Activated naive CD8-positive, alpha-beta T cell treated with anti-CD3 and anti-CD28 coated beads, Interleukin-2, amount 10 ng/mL, durations not matched to agents 7 days and 5 days (primary cell): ENCODE data around the gene KRT73. TPM values are rescaled to one million over a fixed set of nuclear protein-coding genes. Genes with fewer than 3 reads are reported as not detected.

Source experiments
- ATAC-seq: fragments of 150-1000 bp; cut with Tn5 transposase; one replicate; pipeline ENCODE4 v1.10.0; 2021; ENCODE audit warnings: low read depth, moderate library complexity
- POLR2A ChIA-PET: fragments of 350-600 bp; sonication (Branson Sonifier 250); formaldehyde crosslinking; loops from one replicate; lab custom pipeline; 2021; ENCODE audit warnings: antibody characterized with exemption; lab: Charles Lee
- DNase-seq: peaks from one replicate; pipeline ENCODE4 v3.0.0; 2021
- H3K27ac Mint-ChIP-seq: one replicate; pipeline ENCODE4 v1.8.0; 2022; ENCODE audit warnings: mild to moderate bottlenecking, mixed read lengths
- H3K27me3 Mint-ChIP-seq: one replicate; pipeline ENCODE4 v1.8.0; 2022; ENCODE audit warnings: mild to moderate bottlenecking, moderate library complexity, mixed read lengths
- H3K36me3 Mint-ChIP-seq: one replicate; pipeline ENCODE4 v1.8.0; 2021; ENCODE audit warnings: mild to moderate bottlenecking, mixed read lengths
- H3K4me1 Mint-ChIP-seq: one replicate; pipeline ENCODE4 v1.8.0; 2021; ENCODE audit warnings: mixed read lengths
- H3K4me3 Mint-ChIP-seq: one replicate; pipeline ENCODE4 v1.8.0; 2022; ENCODE audit warnings: mild to moderate bottlenecking, moderate library complexity, mixed read lengths
- H3K9me3 Mint-ChIP-seq: one replicate; pipeline ENCODE4 v1.8.0; 2021; ENCODE audit warnings: mixed read lengths
- total RNA-seq, 2 experiments: library from RNA; stranded (reverse); gene quantifications; one replicate each; pipeline ENCODE4 v1.2.3, GENCODE V29; 2021

Gene KRT73
- under 1 TPM; 0.42 to 0.60 TPM for total RNA-seq

DNA sequence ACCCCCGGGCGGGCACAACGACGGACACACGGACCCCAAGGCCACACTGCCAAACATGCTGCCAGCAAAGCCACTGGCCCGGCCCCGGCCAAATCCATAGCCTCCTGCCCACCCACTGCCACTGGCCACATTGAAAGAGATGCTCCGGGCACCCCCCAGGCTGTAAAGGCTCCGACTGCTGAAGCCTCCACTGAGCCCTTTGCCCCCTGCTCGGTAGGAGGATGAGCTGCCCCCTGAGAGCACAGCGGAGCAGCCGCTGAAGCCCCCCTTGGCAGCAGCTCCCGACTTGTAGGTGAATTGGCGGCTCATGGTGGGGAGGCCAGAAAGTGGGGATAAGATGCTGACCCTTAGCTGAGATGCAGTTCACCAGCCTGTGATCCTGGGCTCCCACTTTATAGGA lies at the start of gene KRT73:
TSS of gene KRT73 (minus strand) at position 344 of the 400 bp plus-strand sequence. CDS start at position 309, 35 bp downstream.
- ATAC-seq (no peak), DNase-seq (peak; percentile 17)
- Mint-ChIP-seq H3K9me3 (no peaks in the 10 kb centered on the region), H3K27ac (no peak within 1 kb of the TSS), H3K4me1 (peaks cover 21% of the 10 kb centered on the region), H3K36me3 (no peaks in the 10 kb centered on the region), H3K27me3 (peaks cover 3% of the 10 kb centered on the region), H3K4me3 (no peak within 1 kb of the TSS)
- POLR2A ChIA-PET: no interaction called here

DNA sequence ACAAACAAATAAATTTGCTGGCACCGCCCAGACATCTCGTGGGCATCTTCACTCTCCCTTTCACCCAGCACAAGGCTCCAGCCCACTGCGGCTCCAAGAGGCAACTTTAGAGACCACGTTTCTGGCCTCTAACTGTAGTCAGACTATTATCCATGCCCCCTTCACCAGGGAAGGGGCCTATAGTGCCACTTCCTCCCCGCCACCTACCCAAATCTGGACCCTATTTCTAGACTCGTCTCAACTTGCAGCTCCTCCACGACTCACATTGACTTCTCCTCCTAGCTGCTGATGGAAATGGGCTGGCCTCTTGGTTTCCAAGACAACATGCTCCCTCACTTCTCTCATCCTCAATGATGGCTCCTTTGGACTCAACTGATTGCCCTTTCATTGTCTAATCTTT lies 49.6 kb upstream of the KRT73 start:
- Mint-ChIP-seq H3K27me3 (peaks cover 8% of the 10 kb centered on the region), H3K36me3 (no peaks in the 10 kb centered on the region), H3K9me3 (no peaks in the 10 kb centered on the region), H3K27ac (no peak overlapping the region), H3K4me3 (no peak overlapping the region), H3K4me1 (no peaks in the 10 kb centered on the region)
- ATAC-seq (no peak), DNase-seq (no peak)
- POLR2A ChIA-PET: no interaction called here

DNA sequence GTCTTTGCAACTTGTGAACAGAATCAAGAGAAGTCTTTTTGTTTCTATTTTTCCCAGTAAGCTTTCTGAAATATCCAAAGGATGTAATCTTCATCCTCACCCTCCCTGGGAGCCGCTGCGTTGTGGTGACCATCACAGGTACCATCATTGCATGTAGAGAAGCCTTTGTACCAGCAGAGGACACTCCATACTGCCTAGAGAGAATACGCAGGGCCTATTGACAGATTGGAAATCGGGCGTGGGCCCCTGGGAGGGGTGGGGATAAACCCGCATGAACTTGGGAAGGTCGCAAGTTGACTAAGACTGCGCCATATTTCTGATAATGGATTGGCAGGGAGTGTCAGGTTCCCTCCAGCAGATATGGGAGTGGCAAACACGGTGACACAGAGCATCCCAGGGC lies 49.1 kb upstream of the KRT73 start:
- Mint-ChIP-seq H3K36me3 (no peaks in the 10 kb centered on the region), H3K27ac (no peak overlapping the region), H3K4me1 (peaks cover under 1% of the 10 kb centered on the region), H3K9me3 (no peaks in the 10 kb centered on the region), H3K27me3 (peaks cover 8% of the 10 kb centered on the region), H3K4me3 (no peak overlapping the region)
- ATAC-seq: no peak
- POLR2A ChIA-PET: no interaction called here
- no peak for DNase-seq

DNA sequence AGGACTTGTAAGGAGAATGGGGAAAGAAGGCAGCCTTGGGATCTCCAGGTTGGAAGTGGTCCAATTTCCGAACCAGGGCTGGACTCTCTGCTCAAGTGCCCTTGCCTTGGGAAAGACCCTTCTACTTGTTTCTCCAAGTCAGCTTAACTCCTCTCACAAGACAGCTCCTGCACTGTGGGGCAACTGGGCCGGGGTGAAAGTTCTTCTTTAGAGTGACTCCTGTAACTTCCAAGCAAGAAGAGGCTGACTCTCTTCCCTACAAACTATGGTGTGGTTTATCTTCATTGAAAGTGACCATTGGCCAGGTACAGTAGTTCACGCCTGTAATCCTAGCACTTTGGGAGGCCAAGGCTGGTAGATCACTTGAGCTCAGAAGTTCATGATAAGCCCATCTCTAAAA lies 48.1 kb upstream of the KRT73 start:
- ATAC-seq (no peak), DNase-seq (no peak)
- POLR2A ChIA-PET: no interaction called here
- H3K4me3 Mint-ChIP-seq: no peak overlapping the region
- no peaks in the 10 kb centered on the region for H3K36me3 Mint-ChIP-seq
- H3K27me3 Mint-ChIP-seq: peaks cover 8% of the 10 kb centered on the region
- H3K9me3 Mint-ChIP-seq: no peaks in the 10 kb centered on the region
- peaks cover 8% of the 10 kb centered on the region for H3K4me1 Mint-ChIP-seq
- H3K27ac Mint-ChIP-seq: no peak overlapping the region

DNA sequence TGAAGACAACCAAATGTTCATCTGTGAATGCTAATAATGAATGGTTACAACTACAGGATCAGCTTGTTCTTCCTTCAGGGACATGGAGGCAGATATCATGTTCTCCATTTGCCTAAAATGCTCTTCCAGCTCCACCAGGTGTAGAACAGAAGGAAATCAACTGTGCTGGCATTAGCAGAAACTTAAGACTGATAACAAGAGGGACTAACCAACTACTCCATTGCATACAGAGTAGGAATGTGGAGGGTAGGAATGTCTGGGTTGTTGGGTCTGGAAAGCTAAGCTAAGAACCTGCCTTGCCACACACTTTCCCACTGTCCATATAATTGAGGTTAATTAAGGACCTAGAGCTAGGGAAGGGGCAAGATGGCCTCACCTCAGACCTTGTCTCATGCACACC lies 45.1 kb upstream of the KRT73 start:
- H3K4me1 Mint-ChIP-seq: peaks cover 8% of the 10 kb centered on the region
- no peak overlapping the region for H3K4me3 Mint-ChIP-seq
- H3K9me3 Mint-ChIP-seq: no peaks in the 10 kb centered on the region
- POLR2A ChIA-PET: no interaction called here
- peaks cover 3% of the 10 kb centered on the region for H3K27me3 Mint-ChIP-seq
- H3K36me3 Mint-ChIP-seq: no peaks in the 10 kb centered on the region
- ATAC-seq: no peak
- DNase-seq: no peak
- no peak overlapping the region for H3K27ac Mint-ChIP-seq

DNA sequence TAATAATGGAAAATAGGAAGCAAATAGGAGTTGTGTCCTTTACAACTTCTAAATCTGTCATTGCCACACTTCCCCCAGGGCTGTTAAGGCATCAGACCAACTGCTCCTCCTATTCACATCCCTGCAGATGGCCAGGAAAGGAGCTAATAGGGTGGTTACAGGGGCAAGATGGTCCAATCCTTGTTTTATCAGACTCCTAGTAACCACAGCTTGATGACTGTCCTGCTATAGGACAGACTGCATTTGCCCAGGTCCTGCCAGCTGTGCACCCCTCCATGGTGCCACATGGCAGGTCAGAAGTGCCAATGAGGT lies 44.5 kb upstream of the KRT73 start:
- Mint-ChIP-seq H3K27me3 (peaks cover 5% of the 10 kb centered on the region), H3K36me3 (no peaks in the 10 kb centered on the region), H3K4me3 (no peak overlapping the region), H3K27ac (no peak overlapping the region), H3K4me1 (peaks cover 8% of the 10 kb centered on the region), H3K9me3 (no peaks in the 10 kb centered on the region)
- ATAC-seq: no peak
- POLR2A ChIA-PET: no interaction called here
- DNase-seq: no peak

DNA sequence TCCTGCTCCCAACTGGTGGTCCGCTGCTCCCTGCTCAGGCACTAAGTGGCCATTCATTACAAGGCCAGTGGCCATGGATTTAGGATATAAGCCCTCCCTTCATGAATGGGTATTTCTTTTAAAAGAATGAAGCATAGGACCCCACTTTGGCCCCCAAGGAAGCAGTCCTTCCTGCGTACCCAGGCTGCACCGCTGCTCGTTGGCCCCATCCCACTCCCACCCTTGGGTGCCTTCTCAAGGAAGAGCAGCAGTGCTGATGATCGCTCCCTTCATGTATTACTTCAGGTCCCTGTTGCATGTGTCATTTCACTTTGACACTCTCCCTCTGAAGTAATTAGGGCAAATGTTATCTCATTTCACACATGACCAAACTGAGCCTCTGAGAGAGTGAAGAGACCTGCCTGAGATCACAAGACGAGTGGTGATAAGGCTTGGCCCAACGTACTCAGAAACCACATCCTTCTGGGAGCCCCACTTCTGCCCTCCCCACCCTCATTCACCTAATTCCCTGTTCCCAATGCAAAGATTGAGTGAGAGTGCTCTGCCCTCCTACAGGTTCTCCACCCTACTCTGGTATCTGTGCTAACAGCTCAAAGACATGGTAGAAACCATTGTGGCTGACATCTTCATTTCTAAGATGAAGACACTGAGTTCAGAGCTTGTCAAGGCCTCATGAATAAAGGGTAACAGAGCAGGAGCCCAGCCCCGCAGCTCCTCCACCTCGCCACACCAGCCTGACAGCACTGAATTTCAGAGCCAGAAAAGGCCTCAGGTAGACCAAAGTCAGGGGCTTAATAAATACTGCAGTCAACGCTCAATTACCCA lies 43.9 kb upstream of the KRT73 start:
- H3K4me3 Mint-ChIP-seq: no peak overlapping the region
- peaks cover 11% of the 10 kb centered on the region for H3K27me3 Mint-ChIP-seq
- no peak for ATAC-seq
- no peak overlapping the region for H3K27ac Mint-ChIP-seq
- DNase-seq: no peak
- peaks cover 8% of the 10 kb centered on the region for H3K4me1 Mint-ChIP-seq
- POLR2A ChIA-PET: no interaction called here
- no peaks in the 10 kb centered on the region for H3K36me3 Mint-ChIP-seq
- no peaks in the 10 kb centered on the region for H3K9me3 Mint-ChIP-seq

DNA sequence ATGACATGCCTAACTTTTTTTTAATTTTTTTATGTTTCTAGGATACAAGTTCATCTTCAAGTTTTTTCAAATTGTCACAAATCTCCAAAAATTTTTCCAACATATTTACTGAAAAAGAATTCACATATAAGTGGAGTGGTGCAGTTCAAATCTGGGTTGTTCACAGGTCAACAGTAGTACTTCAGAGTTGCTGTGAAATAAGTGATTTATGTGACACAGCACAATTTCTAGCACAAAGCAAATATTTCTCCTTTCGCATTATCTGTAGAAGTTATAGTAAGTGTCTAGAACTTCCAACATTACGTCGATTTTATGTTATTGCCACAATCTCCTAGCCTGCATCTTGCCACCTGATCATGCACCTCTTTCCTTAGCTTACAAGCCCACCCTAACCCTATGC lies 43.3 kb upstream of the KRT73 start:
- H3K4me3 Mint-ChIP-seq: no peak overlapping the region
- H3K27me3 Mint-ChIP-seq: peaks cover 12% of the 10 kb centered on the region
- H3K4me1 Mint-ChIP-seq: peaks cover 8% of the 10 kb centered on the region
- no peak overlapping the region for H3K27ac Mint-ChIP-seq
- no peaks in the 10 kb centered on the region for H3K36me3 Mint-ChIP-seq
- ATAC-seq (no peak), DNase-seq (no peak)
- H3K9me3 Mint-ChIP-seq: no peaks in the 10 kb centered on the region
- POLR2A ChIA-PET: no interaction called here

DNA sequence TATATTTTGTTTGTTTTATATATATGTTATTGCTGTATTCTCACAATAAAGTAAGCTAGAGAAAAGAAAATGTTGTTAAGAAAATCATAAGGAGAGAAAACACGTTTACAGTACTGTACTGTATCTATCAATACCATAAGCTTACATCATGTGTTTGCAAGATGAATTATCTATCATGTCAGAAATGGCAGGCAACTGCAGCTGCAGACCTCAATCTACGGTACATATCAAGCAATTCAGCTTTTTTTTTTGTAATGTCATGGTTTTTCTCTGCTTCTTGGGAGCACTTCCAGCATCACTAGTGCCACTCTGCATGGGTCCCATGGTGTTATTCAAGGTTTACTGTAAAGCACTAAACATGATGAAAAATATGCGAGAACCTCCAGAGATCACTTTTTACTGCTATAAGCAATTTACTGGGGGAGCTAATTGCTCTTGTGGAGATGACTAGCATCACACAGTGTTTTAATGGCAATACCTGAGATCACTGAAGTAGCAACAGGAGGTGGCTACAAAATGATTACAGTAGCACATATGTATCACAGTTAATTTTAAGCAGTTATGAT lies 42.7 kb upstream of the KRT73 start:
- Mint-ChIP-seq H3K36me3 (no peaks in the 10 kb centered on the region), H3K4me1 (peaks cover 8% of the 10 kb centered on the region), H3K9me3 (no peaks in the 10 kb centered on the region), H3K27ac (no peak overlapping the region), H3K27me3 (peaks cover 14% of the 10 kb centered on the region), H3K4me3 (no peak overlapping the region)
- ATAC-seq (no peak), DNase-seq (no peak)
- POLR2A ChIA-PET: no interaction called here

DNA sequence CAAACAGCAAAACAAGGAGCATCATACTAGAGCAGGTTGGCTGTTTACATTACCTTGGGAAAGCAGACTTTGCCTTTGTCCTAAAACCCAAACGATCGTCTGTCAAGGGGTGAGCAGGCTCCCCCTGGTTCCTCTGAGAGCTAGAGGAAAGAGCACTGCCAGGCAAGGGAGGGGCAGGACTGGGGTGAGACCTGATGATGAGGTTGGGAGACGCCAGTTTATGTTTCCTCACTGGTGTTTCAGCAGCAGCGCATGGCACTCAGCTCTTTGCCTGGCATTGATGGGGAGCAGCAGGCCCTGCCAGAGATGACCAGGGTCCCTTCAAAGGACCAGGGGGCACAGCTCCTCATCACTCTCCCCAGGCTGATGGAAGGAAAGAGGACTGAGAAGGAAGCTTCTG lies 41.6 kb upstream of the KRT73 start:
- ATAC-seq: no peak
- H3K4me3 Mint-ChIP-seq: no peak overlapping the region
- H3K36me3 Mint-ChIP-seq: no peaks in the 10 kb centered on the region
- no peaks in the 10 kb centered on the region for H3K9me3 Mint-ChIP-seq
- DNase-seq: no peak
- H3K4me1 Mint-ChIP-seq: peaks cover 8% of the 10 kb centered on the region
- no peak overlapping the region for H3K27ac Mint-ChIP-seq
- peaks cover 23% of the 10 kb centered on the region for H3K27me3 Mint-ChIP-seq
- POLR2A ChIA-PET: no interaction called here

DNA sequence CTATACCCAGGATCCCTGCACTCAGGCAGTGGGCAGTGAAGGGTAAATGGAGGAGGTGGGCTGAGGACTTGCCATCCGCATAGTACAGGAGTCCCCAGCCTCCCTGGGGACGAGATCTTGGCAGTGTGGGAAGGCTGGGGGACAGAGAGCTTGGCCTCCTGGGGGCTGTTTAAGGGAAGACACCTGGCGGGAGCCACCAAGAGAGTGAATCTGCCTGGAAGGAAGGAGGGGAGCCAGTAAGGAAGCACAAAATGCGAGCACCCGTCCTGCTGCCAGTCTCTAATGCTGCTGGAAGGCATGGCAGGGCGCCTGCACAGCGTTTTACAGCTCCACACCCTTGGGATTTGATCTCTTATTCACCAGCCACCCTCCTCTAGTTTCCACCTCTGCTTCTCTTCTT lies 41.0 kb upstream of the KRT73 start:
- Mint-ChIP-seq H3K36me3 (no peaks in the 10 kb centered on the region), H3K27me3 (peaks cover 27% of the 10 kb centered on the region), H3K4me1 (peaks cover 11% of the 10 kb centered on the region), H3K27ac (no peak overlapping the region), H3K9me3 (no peaks in the 10 kb centered on the region), H3K4me3 (no peak overlapping the region)
- ATAC-seq (no peak), DNase-seq (no peak)
- POLR2A ChIA-PET: no interaction called here

DNA sequence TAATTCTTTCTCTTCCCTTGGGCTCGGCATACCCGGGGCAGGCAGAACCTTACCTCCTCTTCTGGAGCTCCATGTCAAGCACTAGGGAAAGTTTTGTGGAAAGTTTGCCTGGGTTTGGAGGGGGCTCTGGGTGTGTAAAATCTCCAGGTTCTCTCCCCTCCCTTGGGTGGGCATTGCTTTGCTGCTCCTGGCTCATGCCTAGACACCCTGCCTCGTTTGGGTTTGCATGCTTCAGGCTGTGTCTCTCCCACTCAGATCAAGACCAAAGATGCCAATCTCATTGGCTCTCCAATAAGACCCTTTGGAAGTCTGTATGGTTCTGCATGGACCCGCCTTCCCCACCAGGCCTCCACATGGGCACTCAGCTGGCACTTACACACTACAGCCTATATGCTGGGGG lies 39.8 kb upstream of the KRT73 start:
- Mint-ChIP-seq H3K4me3 (no peak overlapping the region), H3K9me3 (no peaks in the 10 kb centered on the region), H3K4me1 (peaks cover 11% of the 10 kb centered on the region), H3K36me3 (no peaks in the 10 kb centered on the region), H3K27me3 (peaks cover 30% of the 10 kb centered on the region), H3K27ac (no peak overlapping the region)
- no peak for DNase-seq
- ATAC-seq: no peak
- POLR2A ChIA-PET: no interaction called here

DNA sequence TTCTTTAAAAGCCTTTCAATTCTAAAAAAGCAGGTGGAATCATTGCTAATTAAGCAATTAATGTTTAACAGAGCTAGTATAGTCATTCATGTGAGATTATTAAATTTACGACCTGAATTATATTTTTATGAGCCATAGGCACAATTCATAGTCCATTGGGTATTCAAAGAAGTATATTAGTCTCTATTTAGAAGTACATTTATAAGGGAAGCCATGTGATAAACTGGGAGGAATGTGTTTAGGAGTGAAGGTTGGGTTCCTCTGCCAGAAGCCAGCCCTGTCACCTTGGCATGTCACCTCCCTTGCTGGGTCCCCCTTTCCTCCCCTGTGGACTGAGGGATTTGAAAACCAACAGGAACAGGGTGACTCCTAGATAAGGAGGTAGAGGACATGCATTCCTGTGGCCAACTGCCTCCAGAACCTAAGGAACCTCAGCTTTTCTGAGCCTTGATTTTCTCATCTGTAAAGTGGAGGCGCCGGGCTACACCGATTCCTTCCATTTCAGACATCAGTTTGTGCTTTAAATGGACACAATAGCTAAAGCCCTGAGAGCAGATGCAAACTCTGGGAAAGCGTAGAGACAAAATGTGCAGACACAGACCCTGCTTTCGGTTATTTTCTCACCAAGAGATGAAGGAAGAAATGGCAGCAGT lies 39.0 kb upstream of the KRT73 start:
- DNase-seq (no peak), ATAC-seq (no peak)
- Mint-ChIP-seq H3K36me3 (no peaks in the 10 kb centered on the region), H3K27ac (no peak overlapping the region), H3K4me3 (no peak overlapping the region), H3K4me1 (peaks cover 13% of the 10 kb centered on the region), H3K27me3 (peaks cover 30% of the 10 kb centered on the region), H3K9me3 (no peaks in the 10 kb centered on the region)
- POLR2A ChIA-PET: no interaction called here

DNA sequence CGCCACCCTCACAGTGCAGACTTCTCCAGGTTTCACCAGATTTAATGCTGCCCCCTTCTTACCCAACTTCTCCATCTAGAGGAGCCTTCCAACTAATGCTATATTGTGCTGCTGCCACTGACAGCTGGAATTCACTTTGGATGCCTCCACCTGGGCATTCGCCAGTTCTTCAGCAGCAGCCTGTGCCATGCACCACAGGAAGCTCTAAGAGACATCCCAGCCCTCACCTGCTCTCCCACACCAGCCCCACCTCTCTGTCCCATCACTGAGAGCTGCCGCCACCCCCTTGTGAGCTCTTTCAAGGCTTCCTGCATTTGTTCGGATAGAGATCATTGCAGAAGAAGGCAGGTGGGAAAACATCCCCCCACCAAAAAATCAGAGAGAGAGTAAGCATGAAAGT lies 38.3 kb upstream of the KRT73 start:
- DNase-seq (no peak), ATAC-seq (no peak)
- H3K36me3 Mint-ChIP-seq: no peaks in the 10 kb centered on the region
- POLR2A ChIA-PET: interaction anchor here (0.6 kb wide), 1 partner anchor 36 kb away, joined by 3 read pairs; no protein-coding TSS in a partner anchor
- H3K27me3 Mint-ChIP-seq: peaks cover 30% of the 10 kb centered on the region
- no peak overlapping the region for H3K27ac Mint-ChIP-seq
- H3K4me3 Mint-ChIP-seq: no peak overlapping the region
- peaks cover 7% of the 10 kb centered on the region for H3K4me1 Mint-ChIP-seq
- H3K9me3 Mint-ChIP-seq: no peaks in the 10 kb centered on the region
